ENCODE data around the gene TNFAIP8L1.
"Not testable (repeated sequence)": the region's sequence is repeated elsewhere in the genome, so short reads cannot be mapped to it uniquely, and the experiment has no call there.

TNFAIP8L1 gene

DNA sequence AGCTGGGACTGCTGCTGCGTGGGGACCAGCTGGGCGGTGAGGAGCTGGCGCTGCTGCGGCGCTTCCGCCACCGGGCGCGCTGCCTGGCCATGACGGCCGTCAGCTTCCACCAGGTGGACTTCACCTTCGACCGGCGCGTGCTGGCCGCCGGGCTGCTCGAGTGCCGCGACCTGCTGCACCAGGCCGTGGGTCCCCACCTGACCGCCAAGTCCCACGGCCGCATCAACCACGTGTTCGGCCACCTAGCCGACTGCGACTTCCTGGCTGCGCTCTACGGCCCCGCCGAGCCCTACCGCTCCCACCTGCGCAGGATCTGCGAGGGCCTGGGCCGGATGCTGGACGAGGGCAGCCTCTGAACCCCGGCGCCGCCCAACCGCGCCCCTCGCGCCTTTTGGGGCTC is 12.8 kb downstream of the TNFAIP8L1 start:
- DNase-seq = no peak

DNA sequence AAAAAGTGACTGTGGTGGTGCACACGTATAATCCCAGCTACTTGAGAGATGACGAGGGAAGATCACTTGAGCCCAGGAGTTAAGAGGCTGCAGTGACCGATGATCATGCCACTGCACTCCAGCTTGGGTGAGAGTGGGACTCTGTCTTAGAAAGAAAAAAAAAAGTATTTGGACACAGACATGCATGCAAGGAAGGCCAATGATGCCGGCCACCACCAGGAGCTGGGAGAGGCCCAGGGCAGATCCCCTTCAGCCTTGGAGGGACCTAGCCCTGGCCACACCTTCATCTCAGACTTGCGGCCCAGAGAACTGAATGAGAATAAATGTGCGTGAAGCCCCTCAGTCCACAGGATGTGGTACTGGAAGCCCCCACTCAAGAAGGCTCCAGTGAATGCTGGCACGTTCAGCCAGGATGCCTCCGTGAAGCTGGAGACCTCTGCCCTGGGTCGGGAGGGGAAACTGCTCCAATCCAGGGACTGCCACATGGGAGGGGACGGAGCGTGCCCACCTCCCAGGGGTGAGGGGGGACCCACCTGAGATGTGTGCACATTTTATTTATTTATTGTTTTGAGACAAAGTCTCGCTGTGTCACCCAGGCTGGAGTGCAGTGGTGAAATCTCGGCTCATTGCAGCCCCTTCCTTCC is 14.6 kb downstream of the TNFAIP8L1 start:
- DNase-seq = no peak

DNA sequence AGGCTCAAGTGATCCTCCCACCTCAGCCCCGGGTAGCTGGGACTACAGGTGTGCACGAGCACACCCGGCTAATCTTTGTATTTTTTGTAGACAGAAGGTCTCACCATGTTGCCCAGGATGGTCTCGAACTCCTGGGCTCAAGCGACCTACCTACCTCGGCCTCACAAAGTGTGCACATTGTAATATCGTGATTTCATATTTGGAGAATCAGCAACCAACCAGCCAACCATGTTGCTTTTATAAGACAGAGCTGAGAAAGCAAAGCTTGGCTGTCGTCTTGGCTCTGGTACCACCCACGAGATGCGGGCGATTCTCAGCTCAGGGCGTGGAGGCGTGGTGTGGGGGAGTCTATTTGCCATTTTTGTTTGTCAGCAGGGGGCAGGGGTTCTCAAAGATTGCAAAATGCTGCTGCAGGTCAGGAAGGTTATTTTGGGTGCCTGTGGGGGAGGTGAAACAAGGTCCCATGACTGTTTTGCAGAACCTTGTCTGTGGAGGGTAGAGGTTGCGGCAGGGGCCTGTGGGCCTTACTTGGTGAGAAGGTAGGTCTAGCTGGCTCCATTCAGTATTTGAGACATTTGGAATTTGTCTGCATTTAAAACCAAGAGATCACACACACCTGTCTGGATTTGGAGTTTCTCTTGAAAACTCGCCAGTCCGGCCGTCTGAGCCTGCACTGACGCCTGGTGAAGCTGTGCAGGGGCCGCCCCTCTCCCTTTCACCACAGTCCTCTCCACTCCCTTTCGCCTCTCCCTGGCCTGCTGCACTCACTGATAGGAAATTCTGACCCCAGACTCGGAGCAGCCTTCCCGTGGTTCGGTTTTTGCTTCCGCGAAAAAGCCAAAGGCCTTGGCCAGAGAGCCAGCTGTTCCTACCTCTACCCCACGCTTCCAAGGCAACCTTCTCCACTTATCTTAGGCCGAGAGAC is 15.4 kb downstream of the TNFAIP8L1 start:
- no peak for DNase-seq

DNA sequence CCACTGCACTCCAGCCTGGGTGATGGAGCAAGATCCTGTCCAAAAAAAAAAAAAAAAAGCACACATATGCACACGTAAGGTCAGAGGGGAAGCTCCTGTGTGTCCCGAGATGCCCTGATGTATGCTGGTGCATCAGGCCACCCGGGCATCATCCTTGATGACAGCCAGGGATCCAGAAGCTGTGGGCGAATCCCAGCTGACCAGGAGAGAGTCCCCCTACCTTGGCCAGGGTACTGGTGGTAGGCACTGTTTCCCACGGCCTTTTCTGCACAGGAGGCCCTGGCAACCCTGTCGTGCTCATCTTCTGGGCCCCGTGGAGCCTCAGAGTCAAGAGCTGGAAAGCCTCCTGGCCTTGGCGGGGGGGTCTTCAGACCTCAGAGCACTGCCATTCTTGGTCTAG is 16.8 kb downstream of the TNFAIP8L1 start:
- DNase-seq = no peak

DNA sequence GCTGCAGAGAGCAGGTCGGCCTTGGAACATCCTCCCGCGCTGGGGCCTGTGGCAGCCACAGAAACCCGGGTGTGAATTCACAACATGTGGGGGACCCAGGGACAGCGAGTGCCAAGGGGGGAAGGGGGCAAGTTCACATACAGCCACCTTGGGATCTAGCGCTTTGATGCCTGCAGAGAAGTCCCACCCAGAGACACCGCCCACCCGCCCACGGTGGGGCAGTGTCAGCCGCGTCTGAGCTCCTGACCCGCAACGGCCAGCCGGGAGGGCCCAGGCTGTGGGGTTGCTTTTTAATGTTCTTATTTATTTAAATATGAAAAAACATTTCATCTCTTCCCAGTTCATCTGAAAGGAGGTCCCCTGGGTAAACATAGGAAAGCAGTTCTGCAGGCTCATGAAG is 17.9 kb downstream of the TNFAIP8L1 start:
- no peak for DNase-seq

DNA sequence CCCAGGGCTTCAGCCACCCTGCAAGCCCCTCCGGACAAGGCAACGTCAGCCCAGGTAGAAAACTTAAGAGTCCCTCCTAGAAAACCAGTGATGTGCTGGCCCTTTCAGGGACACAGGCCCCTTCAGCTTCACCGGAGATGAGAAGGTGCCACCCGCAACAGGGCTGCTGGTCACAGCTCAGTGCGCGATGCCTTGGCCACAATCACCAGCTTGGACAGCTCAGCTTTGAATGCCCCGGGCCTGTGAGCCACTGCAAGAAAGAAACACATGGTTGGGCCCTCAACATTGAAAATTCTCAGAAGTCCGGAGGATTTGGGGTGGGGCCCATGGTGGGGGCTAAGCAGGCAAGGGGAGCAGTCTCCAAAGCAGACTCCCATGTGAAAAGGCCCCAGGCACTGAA is 18.5 kb downstream of the TNFAIP8L1 start:
- no peak for DNase-seq

DNA sequence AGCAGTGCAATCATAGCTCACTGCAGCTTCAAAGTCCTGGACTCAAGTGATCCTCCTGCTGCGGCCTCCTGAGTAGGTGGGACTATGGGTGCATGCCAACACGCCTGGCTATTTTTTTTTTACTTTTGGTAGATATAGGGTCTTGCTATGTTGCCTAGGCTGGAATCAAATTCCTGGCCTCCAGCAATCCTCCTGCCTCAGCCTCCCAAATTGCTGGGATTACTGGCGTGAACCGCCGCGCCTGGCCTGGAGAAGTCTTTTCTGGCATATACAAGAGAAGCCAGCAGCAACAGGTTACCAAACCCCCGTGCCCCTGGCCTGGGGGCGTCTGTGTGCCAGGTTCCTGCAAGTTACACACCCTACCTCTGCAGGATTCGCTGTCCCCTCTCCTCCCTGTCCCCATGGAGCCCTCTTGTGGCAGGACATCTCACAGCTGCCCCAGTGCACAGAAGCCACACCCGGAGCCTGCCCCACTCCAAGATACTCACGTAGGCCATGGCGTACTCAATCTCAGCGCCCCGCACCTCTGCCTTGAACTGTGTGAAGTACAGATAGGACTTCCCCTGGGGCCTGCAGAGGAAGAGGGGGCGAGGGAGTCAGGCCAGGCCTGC is 21.0 kb downstream of the TNFAIP8L1 start:
- no peak for DNase-seq

DNA sequence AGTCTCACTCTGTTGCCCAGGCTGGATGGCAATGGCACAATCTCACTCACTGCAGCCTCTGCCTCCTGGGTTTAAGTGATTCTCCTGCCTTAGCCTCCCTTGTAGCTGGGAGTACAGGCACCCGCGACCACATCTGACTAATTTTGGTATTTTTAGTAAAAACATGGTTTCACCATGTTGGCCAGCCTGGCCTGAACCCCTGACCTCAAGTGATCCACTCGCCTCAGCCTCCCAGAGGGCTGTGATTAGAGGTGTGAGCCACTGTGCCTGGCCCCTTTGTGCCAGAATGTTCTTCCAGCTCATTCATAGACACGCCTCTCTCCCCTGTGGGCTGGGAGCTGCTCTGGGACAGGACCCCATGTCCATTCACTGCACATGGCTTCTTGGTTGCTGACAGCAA is 21.7 kb downstream of the TNFAIP8L1 start:
- no peak for DNase-seq

DNA sequence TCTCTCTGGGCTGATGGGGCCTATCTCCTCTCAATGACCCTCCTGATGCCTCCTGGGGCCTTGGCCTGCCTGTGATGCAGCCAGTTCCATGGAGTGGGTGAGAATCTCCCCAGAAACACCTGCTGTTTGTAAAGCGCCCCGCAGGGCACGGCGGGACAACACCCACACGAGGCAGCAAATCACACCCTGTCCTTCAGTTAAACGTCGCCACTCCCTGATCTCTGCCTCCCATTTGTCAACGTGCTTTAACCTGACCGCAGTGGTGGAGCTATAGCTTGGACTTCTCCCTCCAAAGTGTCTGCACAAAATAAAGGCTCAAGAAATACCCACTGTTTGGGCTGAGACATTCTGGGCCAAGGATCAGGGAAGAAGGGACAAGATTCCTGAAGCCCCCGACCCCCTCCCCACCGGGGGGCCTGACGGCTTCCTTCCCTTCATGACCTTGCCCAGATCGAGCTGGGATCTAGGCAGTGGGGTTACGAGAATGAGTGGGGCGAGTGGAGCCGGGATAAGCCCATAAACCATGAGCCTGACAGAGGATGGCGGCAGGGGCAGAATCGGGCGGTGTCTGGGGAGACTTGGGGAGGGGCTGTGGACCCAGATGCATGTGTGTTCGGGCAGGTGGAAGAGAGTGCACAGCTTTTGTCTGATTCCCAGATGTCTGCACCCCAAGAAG is 22.8 kb downstream of the TNFAIP8L1 start:
- DNase-seq = no peak

DNA sequence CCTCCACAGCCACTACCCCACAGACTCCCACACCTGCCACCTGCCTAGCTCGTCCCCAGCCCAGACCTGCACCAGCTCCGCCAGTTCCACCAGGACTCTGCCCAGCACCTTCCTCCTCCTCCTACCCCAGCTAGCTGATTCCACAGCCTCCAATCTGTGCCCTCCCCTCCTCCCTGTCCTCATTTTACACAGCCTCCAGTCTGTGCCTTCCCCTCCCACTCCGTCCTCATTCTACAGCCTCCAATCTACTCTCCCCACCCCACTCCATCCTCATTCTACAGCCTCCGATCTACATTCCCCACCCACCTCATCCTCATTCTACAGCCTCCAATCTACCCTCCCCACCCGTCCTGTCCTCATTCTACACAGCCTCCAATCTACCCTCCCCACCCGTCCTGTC is 23.5 kb downstream of the TNFAIP8L1 start:
- no peak for DNase-seq

DNA sequence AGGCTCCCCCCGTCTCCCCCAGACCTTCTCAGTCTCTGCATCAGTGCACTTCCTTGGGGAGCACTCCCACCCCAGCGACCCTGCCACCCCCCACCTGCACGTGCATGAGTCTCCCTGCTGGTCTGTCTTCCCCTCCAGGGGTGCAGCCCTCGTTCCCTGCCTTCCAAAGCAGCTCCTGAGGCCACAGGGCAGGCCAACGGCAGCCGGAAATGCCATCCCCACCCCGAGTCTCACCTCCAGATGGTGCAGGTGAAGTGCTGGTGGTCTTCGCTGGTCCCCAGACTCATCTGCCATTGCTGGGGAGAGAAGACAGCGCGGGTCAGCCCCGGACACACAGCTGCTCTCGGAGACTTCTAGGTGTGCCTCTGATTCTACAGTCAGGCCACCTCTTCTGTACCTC is 25.3 kb downstream of the TNFAIP8L1 start:
- no peak for DNase-seq

DNA sequence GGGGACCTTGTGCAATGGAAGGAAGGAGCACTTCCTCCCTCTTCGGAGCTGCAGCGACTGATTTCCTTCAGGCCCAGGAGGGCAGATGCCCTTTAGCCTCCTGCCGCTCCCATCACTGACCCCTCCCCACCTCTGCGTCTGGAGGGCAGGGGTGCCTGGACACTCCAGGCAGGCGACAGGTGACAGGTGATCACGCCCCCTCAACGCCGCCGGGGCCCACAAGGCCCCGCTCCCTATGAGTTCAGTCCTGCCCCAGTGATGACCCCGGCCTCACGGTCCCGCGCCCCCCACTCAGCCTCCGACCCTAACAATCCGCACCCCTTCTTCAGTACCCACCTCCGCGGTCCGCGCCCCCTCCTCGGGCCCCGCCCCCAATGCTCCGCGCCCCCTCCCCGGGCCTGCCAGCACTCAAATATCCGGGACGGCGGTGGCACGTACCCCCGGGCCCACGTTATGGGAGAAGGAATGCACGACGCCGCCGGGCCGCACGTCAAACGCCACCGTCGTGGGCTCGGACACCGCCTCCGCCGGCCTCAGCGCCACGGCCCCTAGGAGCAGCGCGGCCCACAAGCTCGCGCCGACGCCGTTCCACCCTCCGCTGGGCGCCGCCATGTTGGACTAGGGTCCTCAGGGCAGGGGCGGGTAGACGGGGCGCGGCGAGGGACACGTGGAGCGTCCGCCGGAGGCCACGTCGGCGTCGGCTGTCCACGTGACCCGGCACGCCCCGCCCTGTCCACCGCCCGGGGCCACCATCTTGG is 30.6 kb downstream of the TNFAIP8L1 start, which contains the start of gene MYDGF:
Gene MYDGF, minus strand, starts transcription at position 620 of the 758 bp plus-strand sequence. Its CDS starts 8 bp downstream, at position 612.
- peak; percentile 89 for DNase-seq

DNA sequence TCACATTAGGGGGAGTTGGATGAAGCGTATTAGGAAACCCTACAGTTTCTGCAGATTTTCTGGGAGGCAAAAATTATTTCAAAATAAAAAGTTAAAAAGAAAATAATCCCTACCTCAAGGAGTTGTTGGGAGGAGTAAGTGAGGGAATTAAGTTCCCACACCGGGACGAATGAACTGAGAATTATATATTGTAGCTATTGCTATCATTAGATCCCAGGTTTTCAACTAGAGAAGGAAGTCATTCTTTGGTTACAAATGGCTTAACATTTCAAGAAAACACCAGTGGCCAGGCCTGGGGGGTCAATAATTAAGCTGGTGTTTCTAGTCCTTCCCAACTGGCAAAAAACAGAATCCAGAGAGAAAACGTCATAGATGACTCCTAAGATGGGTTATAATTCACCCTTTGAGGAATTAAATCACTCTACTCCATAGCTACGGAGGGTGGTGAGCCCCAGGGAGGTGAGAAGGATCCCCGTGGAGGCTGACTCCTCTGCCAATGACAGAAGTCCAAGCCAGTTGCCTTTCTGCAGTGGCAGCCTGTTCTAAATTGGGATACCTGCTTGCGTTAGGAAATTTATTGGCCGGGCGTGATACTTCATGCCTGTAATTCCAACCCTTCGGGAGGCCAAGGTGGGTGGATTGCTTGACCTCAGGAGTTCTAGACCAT is 32.0 kb downstream of the TNFAIP8L1 start:
- DNase-seq = no peak

DNA sequence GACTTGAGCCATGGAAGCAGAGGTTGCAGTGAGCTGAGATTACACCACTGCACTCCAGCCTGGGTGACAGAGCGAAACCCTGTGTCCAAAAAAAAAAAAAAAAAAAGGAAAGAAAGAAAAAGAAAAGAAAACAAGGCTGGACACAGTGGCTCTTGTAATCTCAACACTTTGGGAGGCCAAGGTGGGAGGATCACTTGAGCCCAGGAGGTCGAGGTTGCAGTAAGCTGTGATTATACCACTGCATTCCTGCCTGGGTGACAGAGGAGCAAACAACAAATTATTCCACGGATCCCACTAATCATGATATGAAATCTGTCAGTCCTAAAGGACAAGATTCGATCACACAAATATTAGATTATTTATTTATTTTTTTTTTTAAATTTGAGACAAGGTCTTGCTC is 33.9 kb downstream of the TNFAIP8L1 start:
- no peak for DNase-seq

DNA sequence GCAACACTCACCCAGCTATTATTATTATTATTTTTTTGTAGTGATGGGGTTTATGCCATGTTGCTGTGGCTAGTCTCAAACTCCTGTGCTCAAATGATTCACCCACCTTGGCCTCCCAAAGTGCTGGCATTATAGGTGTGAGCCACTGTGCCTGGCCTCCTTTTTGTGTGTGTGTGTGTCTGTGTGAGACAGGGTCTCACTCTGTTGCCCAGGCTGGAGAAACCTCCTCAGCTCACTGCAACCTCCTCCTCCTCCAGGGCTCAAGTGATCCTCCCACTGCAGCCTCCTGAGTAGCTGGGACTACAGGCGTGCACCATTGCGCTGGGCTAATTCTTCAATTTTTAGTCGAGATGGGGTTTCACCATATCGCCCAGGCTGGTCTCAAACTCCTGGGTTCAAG is 34.4 kb downstream of the TNFAIP8L1 start:
- no peak for DNase-seq

DNA sequence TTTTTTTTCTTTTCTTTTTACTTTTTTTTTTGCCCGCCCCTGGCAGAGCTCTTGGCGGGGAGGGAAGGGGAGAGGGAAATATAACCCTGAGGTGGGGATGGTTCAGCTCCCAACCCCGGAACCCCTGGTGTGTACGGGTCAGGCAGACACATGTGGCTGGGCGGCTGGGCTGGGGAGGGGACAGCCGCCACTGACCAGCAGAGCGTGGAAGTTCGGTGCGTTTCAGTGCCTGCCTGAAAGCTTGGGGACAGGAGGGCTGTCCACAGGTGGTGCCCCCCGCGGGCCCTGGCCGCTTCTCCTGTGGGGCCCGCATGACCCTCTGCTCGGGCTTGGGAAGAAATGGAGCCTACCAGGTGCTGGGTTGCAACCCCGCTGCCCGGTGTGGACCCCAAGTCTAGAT is 36.0 kb downstream of the TNFAIP8L1 start:
- no peak for DNase-seq

DNA sequence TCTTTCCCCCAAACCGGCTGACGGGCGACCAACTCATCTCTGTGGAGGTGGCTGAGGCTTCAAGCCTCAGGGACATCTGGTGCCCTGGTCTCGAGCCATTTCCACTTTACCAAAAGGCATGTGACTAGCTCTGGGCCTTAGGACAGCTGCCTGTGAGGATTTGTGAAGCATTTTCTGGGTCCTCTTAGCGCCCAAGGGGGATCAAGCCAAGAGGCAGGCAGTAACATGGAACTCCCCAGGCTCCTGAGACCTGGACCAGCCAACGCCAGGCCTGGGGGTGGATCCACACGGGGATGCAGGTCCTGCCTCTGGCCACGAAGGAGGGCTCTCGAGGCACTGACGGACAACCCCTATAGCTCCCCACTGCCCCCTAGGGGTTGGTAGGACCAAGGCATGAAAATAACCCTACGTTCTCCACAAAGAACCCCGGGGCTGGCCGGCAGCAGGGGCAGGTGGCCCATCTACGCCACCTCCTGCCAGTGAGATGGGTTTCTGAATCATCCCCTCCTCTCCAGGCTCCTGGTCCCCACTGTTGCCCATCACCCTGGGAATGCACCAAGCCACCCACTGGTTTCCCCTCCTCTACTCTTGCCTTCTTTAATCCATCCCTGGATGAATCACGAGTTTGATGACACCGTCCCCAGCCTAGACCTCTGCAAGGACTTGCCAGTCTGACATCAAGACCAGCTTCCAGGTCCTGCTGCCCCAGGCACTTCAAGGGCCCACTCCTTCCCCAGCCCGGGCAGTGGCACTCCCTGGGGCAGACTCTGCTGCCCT is 37.8 kb downstream of the TNFAIP8L1 start:
- DNase-seq = no peak

DNA sequence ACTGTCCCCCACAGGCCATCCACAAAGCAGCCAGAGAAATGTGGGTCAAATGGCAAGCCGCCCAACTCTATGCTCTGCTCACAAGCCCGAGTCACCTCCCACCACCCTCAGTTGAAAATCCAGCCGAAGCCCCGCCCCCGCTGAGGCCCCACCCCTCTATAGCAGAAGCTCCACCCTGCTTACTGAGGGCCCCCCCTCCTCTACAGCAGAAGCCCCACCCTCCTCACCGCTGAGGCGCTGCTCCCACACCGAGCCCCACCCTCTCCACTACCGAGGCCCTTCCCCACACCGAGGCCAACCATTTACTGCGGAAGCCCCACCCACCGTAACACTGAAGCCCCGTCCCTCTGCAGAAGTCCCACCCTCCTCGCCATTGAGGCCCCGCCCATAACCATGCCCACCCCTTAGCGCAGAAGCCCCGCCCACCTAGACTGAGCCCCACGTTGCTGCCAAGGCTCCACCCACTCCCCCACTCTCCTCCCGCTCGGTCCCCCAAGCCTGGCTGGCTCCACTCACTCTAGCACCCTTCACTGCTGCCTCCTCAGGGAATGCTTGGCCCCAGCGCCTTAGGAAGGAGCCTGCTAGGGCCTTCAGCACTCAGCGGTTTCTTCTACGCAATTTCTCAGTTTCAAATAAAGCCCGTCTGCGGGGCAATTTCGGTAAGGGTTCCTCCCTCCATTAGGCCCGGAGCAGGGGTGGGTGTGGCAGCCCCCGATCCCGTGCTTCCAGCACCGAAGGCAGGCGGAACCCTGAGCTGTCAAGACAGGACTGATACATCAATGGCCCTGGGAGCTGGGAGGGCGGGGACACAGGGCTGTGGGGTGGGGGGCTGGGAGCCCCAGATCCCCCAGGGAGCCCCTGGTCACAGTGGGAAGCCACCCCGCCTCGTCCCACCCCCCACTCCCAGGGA is 39.8 kb downstream of the TNFAIP8L1 start:
- DNase-seq = no peak

DNA sequence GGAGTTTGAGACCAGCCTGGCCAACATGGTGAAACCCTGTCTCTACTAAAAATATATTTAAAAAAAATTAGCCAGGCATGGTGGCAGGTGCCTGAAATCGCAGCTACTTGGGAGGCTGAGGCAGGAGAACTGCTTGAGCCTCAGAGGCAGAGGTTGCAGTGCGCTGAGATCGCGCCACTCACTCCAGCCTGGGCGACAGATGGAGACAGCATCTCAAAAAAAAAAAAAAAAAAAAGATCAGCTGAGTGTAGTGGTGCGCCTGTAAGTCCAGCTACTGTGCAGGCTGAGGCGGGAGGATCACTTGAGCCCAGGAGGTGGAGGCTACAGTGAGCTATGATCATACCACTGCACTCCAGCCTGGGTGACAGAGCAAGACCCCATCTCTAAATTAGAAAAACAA is 40.7 kb downstream of the TNFAIP8L1 start:
- not testable (repeated sequence) for DNase-seq
